NCI-H226 (cell line): Measurements from ENCODE around the gene NACA.

ENCODE experiments used
- DNase-seq: peaks from one replicate; pipeline ENCODE4 v3.0.0-alpha.2; 2015

NACA gene

GRCh38 chr12:56687223-56688128 is 37.6 kb downstream of the NACA start:
- peak; percentile 8 for DNase-seq

- no peak for DNase-seq
Measured at GRCh38 chr12:56684745-56685359, 40.2 kb downstream of the NACA start.

DNA sequence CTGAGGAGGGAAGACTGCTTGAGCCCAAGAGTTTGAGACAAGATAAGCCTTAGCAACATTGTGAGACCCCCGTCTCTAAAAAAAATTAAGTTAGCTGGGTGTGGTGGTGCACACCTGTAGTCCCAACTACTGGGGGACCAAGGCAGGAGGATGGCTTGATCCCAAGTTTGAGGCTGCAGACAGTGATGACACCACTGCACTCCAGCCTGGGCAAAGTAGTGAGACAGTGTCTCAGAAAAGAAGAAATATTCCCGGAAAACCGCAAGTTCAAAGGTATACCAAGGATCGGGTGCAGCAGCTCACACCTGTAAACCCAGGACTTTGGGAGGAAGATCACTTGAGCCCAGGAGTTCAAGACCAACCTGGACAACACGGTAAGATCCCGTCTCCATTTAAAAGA is 42.8 kb downstream of the NACA start:
- no peak for DNase-seq

DNA sequence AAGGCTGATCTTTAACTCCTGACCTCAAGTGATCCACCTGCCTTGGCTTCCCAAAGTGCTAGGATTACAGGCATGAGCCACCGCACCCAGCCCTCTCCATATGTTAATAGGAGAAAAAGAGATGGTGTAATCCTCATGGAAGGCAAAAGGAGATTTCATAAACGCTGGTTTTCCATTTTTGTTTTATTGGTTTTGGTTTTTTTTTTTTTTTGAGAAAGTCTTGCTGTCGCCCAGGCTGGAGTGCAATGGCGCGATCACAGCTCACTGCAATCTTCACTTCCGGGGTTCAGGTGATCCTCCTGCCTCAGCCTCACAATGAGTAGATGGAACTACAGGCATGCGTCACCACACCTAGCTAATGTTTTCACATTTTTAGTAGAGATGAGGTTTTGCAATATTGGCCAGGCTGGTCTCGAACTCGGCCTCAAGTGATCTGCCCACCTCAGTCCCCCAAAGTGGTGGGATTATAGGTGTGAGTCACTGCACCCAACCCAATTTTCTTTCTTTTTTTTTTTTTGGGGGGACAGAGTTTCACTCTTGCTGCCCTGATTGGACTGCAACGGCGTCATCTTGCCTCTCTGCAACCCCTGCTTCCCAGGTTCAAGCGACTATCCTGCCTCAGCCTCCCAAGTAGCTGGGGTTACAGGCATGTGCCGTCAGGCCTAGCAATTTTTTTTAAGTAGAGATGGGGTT is 45.1 kb downstream of the NACA start:
- no peak for DNase-seq

GRCh38 chr12:56678852-56679251 is 46.2 kb downstream of the NACA start:
- no peak for DNase-seq

GRCh38 chr12:56677680-56678079 is 47.4 kb downstream of the NACA start:
- no peak for DNase-seq

DNA sequence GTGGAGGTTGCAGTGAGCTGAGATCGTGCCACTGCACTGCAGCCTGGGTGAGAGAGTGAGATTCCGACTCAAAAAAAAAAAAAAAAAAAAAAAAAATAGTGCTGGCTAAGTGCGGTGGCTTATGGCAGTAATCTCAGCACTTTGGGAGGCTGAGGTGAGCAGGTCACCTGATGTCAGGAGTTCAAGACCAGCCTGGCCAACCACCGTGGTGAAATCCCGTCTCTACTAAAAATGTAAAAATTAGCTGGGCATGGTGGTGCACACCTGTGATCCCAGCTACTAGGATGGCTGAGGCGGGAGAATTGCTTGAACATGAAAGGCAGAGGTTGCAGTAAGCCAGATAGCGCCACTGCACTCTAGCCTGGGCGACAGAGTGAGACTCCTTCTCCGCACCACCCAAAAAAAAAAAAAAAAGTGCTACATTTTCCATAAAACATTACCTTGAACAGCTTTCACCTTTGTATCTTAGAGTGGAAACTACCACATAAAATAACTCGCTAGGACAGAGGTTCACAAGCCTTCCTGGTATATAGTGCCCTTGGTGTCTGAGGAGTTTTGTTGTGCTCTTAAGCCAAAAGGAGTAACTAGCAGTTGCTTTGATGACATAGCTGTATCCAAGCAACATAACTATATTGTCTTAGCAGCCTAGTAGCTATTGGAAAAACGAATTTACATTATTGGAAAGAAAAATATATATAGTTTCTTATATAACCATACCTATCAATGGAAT is 48.1 kb downstream of the NACA start:
- DNase-seq, result no peak

DNA sequence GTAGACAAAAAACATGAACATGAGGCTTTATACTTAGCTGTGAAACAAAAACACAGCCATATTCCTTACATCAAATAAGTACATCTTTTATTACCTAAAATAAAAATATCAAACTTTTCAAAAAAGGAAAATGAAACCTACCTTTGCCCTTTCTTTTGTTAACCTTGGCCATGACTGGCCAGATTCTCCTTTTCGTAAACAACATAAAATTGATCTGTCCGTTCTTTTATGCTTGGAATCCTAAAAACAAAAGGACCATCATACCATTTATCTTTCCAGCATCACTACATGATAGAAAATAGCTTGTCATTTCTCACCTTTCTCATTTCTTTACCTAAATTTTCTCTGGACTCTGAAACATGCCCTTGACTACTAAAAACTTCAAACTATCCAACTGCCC is 53.5 kb downstream of the NACA start:
- no peak for DNase-seq

- no peak for DNase-seq
Measured at GRCh38 chr12:56670836-56671235, 54.3 kb downstream of the NACA start.

GRCh38 chr12:56668197-56668457 is 57.0 kb downstream of the NACA start:
- DNase-seq, result no peak
